AG04450 (cell line): ENCODE results near the gene TANGO6. TPM values are rescaled to one million over a fixed set of nuclear protein-coding genes. Genes with fewer than 3 reads are reported as not detected.
A peak's percentile ranks its signal among the peaks of the same experiment; 100 is the strongest.

Source experiments
- CTCF ChIA-PET: fragments of 300-600, 350-600 bp; formaldehyde crosslinking; extraction: SDS; loops from one replicate; lab custom pipeline; 2022; ENCODE audit warnings: antibody characterized with exemption, inconsistent platforms; lab: Charles Lee
- POLR2A ChIA-PET: fragments of 350-600 bp; formaldehyde crosslinking; extraction: SDS; loops from one replicate; lab custom pipeline; 2021; ENCODE audit warnings: antibody characterized with exemption, inconsistent platforms; lab: Yijun Ruan, JAX
- DNase-seq: peaks from one replicate; pipeline ENCODE4 v3.0.0-alpha.2; 2011; ENCODE audit warnings: low read depth, low spot score
- H3K27ac ChIP-seq: one replicate; pipeline ENCODE4 v1.5.1; 2012; ENCODE audit warnings: low read depth, low read length, control low read depth
- H3K27me3 ChIP-seq: one replicate; pipeline ENCODE4 v1.6.0; 2012; ENCODE audit warnings: low read length; ENCODE audit not compliant: control insufficient read depth, insufficient read depth
- H3K4me3 ChIP-seq: 2 replicates; pipeline ENCODE4 v1.5.1; 2011; ENCODE audit warnings: mild to moderate bottlenecking, low read depth, low read length, control low read depth
- H3K9me3 ChIP-seq: 2 replicates; pipeline ENCODE4 v1.5.1; 2012; ENCODE audit warnings: low read length; ENCODE audit not compliant: control insufficient read depth, insufficient read depth
- polyA plus RNA-seq: library from polyadenylated mRNA; depleted of rRNA; stranded (reverse); fragments of >200 nt; gene quantifications from 2 replicates; pipeline ENCODE4 v1.2.3, GENCODE V29; 2011
- TF ChIP-seq, protein P1 (sequence below): IDR thresholded peaks from 2 replicates; pipeline ENCODE4 v1.5.1; 2011; ENCODE audit warnings: low read depth, low read length, control low read depth, inconsistent platforms

The TANGO6 gene
- polyA plus RNA-seq, 1 experiment, result 11.6 TPM

DNA sequence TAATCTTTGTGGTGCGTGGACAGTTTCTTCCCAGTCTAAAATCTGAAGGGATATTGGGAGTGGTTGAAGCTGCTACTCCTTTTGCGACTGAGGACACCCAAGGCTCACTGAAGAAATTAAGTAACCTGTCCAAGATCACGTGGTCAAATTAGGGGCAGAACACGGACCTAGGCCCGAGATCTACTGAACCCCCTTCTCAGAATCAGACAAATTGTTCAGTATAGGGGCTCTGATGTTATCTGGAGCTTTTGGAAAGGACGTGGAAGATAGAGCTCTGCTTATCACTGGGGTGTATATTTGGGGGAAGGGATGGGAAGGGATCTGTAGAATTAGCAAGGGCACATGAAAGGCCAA, 857 bp downstream of the TANGO6 start:
- no peak for DNase-seq
- H3K9me3 ChIP-seq, result no peaks in the 10 kb centered on the region
- H3K27me3 ChIP-seq, result no peaks in the 10 kb centered on the region
- TF ChIP-seq, protein P1, sequence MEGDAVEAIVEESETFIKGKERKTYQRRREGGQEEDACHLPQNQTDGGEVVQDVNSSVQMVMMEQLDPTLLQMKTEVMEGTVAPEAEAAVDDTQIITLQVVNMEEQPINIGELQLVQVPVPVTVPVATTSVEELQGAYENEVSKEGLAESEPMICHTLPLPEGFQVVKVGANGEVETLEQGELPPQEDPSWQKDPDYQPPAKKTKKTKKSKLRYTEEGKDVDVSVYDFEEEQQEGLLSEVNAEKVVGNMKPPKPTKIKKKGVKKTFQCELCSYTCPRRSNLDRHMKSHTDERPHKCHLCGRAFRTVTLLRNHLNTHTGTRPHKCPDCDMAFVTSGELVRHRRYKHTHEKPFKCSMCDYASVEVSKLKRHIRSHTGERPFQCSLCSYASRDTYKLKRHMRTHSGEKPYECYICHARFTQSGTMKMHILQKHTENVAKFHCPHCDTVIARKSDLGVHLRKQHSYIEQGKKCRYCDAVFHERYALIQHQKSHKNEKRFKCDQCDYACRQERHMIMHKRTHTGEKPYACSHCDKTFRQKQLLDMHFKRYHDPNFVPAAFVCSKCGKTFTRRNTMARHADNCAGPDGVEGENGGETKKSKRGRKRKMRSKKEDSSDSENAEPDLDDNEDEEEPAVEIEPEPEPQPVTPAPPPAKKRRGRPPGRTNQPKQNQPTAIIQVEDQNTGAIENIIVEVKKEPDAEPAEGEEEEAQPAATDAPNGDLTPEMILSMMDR, result no peak
- peak overlapping the region; percentile 89 for H3K4me3 ChIP-seq
- H3K27ac ChIP-seq, result peak overlapping the region; percentile 85
- ChIA-PET POLR2A (interaction anchor here (0.6 kb wide), 1 partner anchor 280 kb away, joined by 3 read pairs; no protein-coding TSS in a partner anchor), CTCF (interaction anchor here (0.6 to 5.6 kb wide), 6 partner anchors 21 to 364 kb away, joined by 3 to 182 read pairs (median 4); partner anchors contain the start of gene HAS3)

DNA sequence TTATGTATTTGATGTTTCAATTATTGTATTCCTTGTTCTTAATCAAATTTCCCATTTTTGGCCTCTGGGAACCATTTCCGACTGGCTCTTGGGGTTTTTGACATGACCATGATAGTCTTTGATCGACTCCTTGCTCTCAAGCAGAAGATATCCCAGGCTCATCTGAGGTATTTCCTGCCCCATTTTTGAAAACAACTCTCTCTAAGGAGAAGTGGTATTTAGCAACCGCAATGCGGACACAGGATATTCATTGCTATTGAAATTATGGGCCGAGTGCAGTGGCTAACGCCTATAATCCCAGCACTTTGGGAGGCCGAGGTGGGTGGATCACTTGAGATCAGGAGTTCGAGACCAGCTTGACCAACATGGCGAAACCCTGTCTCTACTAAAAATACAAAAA, 5.5 kb downstream of the TANGO6 start:
- CTCF ChIA-PET, result interaction anchor here (3.5 kb wide), 1 partner anchor 275 kb away, joined by 27 read pairs; no protein-coding TSS in a partner anchor
- POLR2A ChIA-PET, result no interaction called here
- no peak overlapping the region for H3K4me3 ChIP-seq
- TF ChIP-seq, protein P1, result no peak
- H3K9me3 ChIP-seq, result no peaks in the 10 kb centered on the region
- H3K27ac ChIP-seq, result no peak overlapping the region
- no peaks in the 10 kb centered on the region for H3K27me3 ChIP-seq
- no peak for DNase-seq

DNA sequence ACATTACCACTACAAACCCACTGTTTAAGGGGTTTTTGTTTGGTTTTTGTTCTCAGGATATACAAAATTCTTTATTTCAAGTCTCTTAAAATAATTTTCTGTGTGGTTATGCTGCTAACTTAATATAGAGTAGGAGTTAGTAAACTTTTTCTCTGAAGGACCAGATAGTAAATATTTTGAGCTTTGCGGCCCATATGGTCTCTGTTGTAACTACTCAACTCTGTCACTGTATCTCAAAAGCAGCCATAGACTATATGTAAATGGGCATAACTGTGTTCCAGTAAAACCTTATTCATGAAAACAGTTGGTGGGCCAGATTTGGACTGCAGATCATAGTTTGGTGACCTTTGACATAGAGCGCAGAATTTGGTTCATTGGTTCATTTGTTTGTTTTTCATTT, 7.2 kb downstream of the TANGO6 start:
- no peak overlapping the region for H3K4me3 ChIP-seq
- POLR2A ChIA-PET, result no interaction called here

DNA sequence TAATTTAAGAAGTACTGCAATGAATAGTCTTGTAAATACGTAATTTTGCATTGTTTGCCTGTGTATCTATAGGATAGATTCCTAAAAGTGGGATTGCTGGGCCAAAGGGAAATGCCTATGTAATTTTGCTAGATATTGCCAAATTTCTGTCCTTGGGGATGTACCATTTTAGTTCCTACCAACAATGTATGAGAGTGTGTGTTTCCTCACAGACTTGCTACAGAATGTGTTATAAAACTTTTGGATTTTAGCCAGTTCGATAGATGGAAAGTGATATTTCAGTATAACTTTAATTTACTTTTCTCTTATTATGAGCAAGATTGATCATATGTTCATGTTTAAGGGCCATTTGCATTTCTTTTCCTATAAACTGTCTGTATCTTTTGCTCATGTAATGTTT, 8.3 kb downstream of the TANGO6 start:
- no peak overlapping the region for H3K27ac ChIP-seq
- no peak for DNase-seq
- CTCF ChIA-PET, result interaction anchor here (0.6 to 3.5 kb wide), 3 partner anchors 261 to 523 kb away, joined by 3 to 27 read pairs (median 8); no protein-coding TSS in a partner anchor
- POLR2A ChIA-PET, result no interaction called here
- TF ChIP-seq, protein P1, result no peak
- no peaks in the 10 kb centered on the region for H3K27me3 ChIP-seq
- no peaks in the 10 kb centered on the region for H3K9me3 ChIP-seq
- no peak overlapping the region for H3K4me3 ChIP-seq

More for the DNA sequence above, 7.2 kb downstream of the TANGO6 start:
- Histone ChIP-seq H3K27me3 (no peaks in the 10 kb centered on the region), H3K9me3 (no peaks in the 10 kb centered on the region), H3K27ac (no peak overlapping the region)
- no peak for DNase-seq
- CTCF ChIA-PET, result interaction anchor here (1.0 to 3.5 kb wide), 2 partner anchors 273 to 330 kb away, joined by 3 to 27 read pairs; no protein-coding TSS in a partner anchor
- TF ChIP-seq, protein P1, result no peak

DNA sequence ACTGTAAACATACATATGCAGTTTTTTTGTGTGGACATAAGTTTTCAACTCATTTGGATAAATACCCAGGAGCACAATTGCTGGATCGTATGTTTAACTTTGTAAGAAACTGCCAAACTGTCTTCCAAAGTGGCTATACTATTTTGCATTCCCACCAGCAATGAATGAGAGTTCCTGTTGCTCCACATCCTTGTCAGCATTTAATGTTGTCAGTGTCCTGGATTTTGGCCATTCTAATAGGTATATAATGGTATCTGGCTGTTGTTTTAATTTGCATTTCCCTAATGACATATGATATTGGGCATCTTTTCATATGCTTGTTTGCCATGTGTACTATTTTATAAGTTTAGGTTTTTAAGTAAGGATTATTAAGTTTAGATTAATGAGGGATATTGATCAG, 14.1 kb downstream of the TANGO6 start:
- ChIA-PET CTCF (interaction anchor here (0.6 to 3.0 kb wide), 3 partner anchors 10 to 265 kb away, joined by 3 to 16 read pairs (median 3); no protein-coding TSS in a partner anchor), POLR2A (no interaction called here)
- TF ChIP-seq, protein P1, result no peak
- H3K27ac ChIP-seq, result no peak overlapping the region
- no peak for DNase-seq
- no peaks in the 10 kb centered on the region; the same call in 1 of the 2 replicates for H3K9me3 ChIP-seq
- no peak overlapping the region for H3K4me3 ChIP-seq
- H3K27me3 ChIP-seq, result no peaks in the 10 kb centered on the region
